Gastrocnemius medialis (tissue), 4 donors: ENCODE results near the gene TM9SF2. TPM values are rescaled to one million over a fixed set of nuclear protein-coding genes. Genes with fewer than 3 reads are reported as not detected.

Source experiments
- ATAC-seq, 2 donors: fragments of 150-250 bp; one replicate each; pipeline ENCODE4 v1.9.1; 2016
- DNase-seq, 2 donors: peaks; one replicate each; pipeline ENCODE4 v3.0.0-alpha.2; 2019
- H3K27ac ChIP-seq, 4 donors: fragments of 200-600 bp; sonication (generic); 1 replicate in 1 of 4; 2 replicates in 3 of 4; pipeline ENCODE4 v1.5.1; 2016 to 2018; ENCODE audit warnings: mild to moderate bottlenecking in 2 of 4, moderate library complexity in 1 of 4
- H3K27me3 ChIP-seq, 3 donors: fragments of 200-600 bp; sonication (generic) in 2 of 3; 1 replicate in 1 of 3; 2 replicates in 2 of 3; pipeline versions ENCODE4 v1.5.1 to v1.6.0; 2016 to 2019; ENCODE audit warnings: mild to moderate bottlenecking in 1 of 3, moderate library complexity in 1 of 3
- H3K36me3 ChIP-seq, 2 donors: fragments of 200-600 bp; sonication (generic) in 1 of 2; one replicate each; pipeline ENCODE4 v1.5.1; 2017 to 2018
- H3K4me1 ChIP-seq, 2 donors: fragments of 200-600 bp; sonication (generic) in 1 of 2; one replicate each; pipeline ENCODE4 v1.5.1; 2016 to 2017; ENCODE audit warnings: mild to moderate bottlenecking in 2 of 2
- H3K4me3 ChIP-seq, 4 donors: fragments of 200-600 bp; sonication (generic) in 3 of 4; 1 replicate in 1 of 4; 2 replicates in 3 of 4; pipeline ENCODE4 v1.5.1; 2016 to 2019; ENCODE audit warnings: mild to moderate bottlenecking in 2 of 4
- H3K9me3 ChIP-seq, 3 donors: fragments of 200-600 bp; sonication (generic) in 2 of 3; 1 replicate in 1 of 3; 2 replicates in 2 of 3; pipeline ENCODE4 v1.5.1; 2016 to 2019
- CTCF ChIP-seq, 5 experiments: fragments of 450-650 bp in 3 of 5; fragments of 200-600 bp in 2 of 5; sonication (generic) in 2 of 5; IDR thresholded peaks in 4 of 5; conservative IDR thresholded peaks in 1 of 5; 1 replicate in 4 of 5; 2 replicates in 1 of 5; pipeline ENCODE4 v1.5.1; 2016 to 2019; ENCODE audit warnings: antibody characterized with exemption in 5 of 5, mild to moderate bottlenecking in 3 of 5, moderate library complexity in 3 of 5
- POLR2A ChIP-seq, 2 donors: fragments of 450-650 bp; IDR thresholded peaks; one replicate each; pipeline ENCODE4 v1.6.1; 2017; ENCODE audit warnings: antibody characterized with exemption in 2 of 2, mild to moderate bottlenecking in 2 of 2, moderate library complexity in 2 of 2
- in situ Hi-C, 4 donors: fragments of 200-750 bp; cut with MboI; loops; one replicate each; pipeline versions ENCODE4 v1.15.0 to v1.8.0; 2017; ENCODE audit warnings: low sequenced_read_pairs in 4 of 4
- intact Hi-C: fragments of 100-400 bp; cut with DNase I; formaldehyde crosslinking; loops from one replicate; pipeline ENCODE4 v1.15.1; 2023; ENCODE audit warnings: low total_unique reads
- total RNA-seq, 4 donors: library from RNA; depleted of rRNA; stranded (reverse); fragments of >200 nt; gene quantifications; one replicate each; pipeline versions ENCODE4 v1.1.0 to v1.2.3, GENCODE V29; 2016

TM9SF2 gene
- total RNA-seq, 4 donors from 2014 or later, result 47.3 to 69.9 (median 55.7) TPM

- no peak for ATAC-seq
- intact Hi-C loops, result loop anchor here (10.0 kb wide), 1 partner anchor 261 kb away; no protein-coding TSS in a partner anchor
- H3K27me3 ChIP-seq, result no peaks in the 10 kb centered on the region
- H3K27ac ChIP-seq, result no peak overlapping the region
- no peaks in the 10 kb centered on the region for H3K36me3 ChIP-seq
- no peaks in the 10 kb centered on the region for H3K4me1 ChIP-seq
- DNase-seq, result no peak
- TF ChIP-seq CTCF (IDR thresholded peaks at IDR 0.05 in 4 of 5, conservative IDR thresholded peaks at IDR 0.05 in 1 of 5) (no peak), POLR2A (IDR thresholded peaks at IDR 0.05) (no peak)
- in situ Hi-C loops, result no loop called here
- H3K4me3 ChIP-seq, result no peak overlapping the region
- H3K9me3 ChIP-seq, result no peaks in the 10 kb centered on the region
Observed at GRCh38 chr13:99463646-99464397, 37.5 kb upstream of the TM9SF2 start.

GRCh38 chr13:99464441-99464949 is 36.8 kb upstream of the TM9SF2 start:
- Histone ChIP-seq H3K27ac (no peak overlapping the region), H3K36me3 (no peaks in the 10 kb centered on the region), H3K9me3 (no peaks in the 10 kb centered on the region), H3K4me1 (no peaks in the 10 kb centered on the region), H3K4me3 (no peak overlapping the region), H3K27me3 (peaks cover 0 to 5% (median 2%) of the 10 kb centered on the region in 3 donors)
- in situ Hi-C loops, result no loop called here
- no peak for ATAC-seq
- intact Hi-C loops, result loop anchor here (10.0 kb wide), 1 partner anchor 260 kb away; no protein-coding TSS in a partner anchor
- TF ChIP-seq POLR2A (IDR thresholded peaks at IDR 0.05) (no peak), CTCF (IDR thresholded peaks at IDR 0.05 in 4 of 5, conservative IDR thresholded peaks at IDR 0.05 in 1 of 5) (no peak)
- DNase-seq, result no peak

GRCh38 chr13:99465454-99465853 is 35.8 kb upstream of the TM9SF2 start:
- no peak for DNase-seq
- H3K27me3 ChIP-seq, result peaks cover 0 to 5% (median 2%) of the 10 kb centered on the region in 3 donors
- no peaks in the 10 kb centered on the region for H3K4me1 ChIP-seq
- no peak overlapping the region for H3K4me3 ChIP-seq
- no peak overlapping the region for H3K27ac ChIP-seq
- TF ChIP-seq CTCF (IDR thresholded peaks at IDR 0.05 in 4 of 5, conservative IDR thresholded peaks at IDR 0.05 in 1 of 5) (no peak), POLR2A (IDR thresholded peaks at IDR 0.05) (no peak)
- no peaks in the 10 kb centered on the region for H3K9me3 ChIP-seq
- in situ Hi-C loops (no loop called here), intact Hi-C loops (loop anchor here (10.0 kb wide), 1 partner anchor 259 kb away; no protein-coding TSS in a partner anchor)
- no peak for ATAC-seq
- H3K36me3 ChIP-seq, result no peaks in the 10 kb centered on the region

- no peak for TF ChIP-seq POLR2A (IDR thresholded peaks at IDR 0.05)
- no peak for TF ChIP-seq CTCF (IDR thresholded peaks at IDR 0.05 in 4 of 5, conservative IDR thresholded peaks at IDR 0.05 in 1 of 5)
- intact Hi-C loops, result loop anchor here (10.0 kb wide), 1 partner anchor 257 kb away; no protein-coding TSS in a partner anchor
- Histone ChIP-seq H3K4me1 (no peaks in the 10 kb centered on the region), H3K9me3 (no peaks in the 10 kb centered on the region), H3K4me3 (no peak overlapping the region), H3K27ac (no peak overlapping the region), H3K27me3 (peaks cover 0 to 5% (median 2%) of the 10 kb centered on the region in 3 donors), H3K36me3 (no peaks in the 10 kb centered on the region)
- in situ Hi-C loops, result no loop called here
- no peak for ATAC-seq
- no peak for DNase-seq
Observed at GRCh38 chr13:99467764-99468163, 33.5 kb upstream of the TM9SF2 start.
